GM18951 (cell line): ENCODE measurements around the gene NDFIP1.

Experiments
- POLR2A ChIP-seq: IDR thresholded peaks from 4 replicates; pipeline ENCODE4 v1.6.1; 2011; ENCODE audit warnings: mild to moderate bottlenecking; ENCODE audit not compliant: insufficient read length, insufficient read depth; ENCODE audit errors: extremely low read depth
- in situ Hi-C: fragments of 300-500 bp; cut with MboI; formaldehyde crosslinking; loops from one replicate; pipeline ENCODE4 v1.12.0; 2022; ENCODE audit warnings: low sequenced_read_pairs, mixed read lengths, inconsistent platforms; ENCODE audit not compliant: unreplicated experiment

The NDFIP1 gene

DNA sequence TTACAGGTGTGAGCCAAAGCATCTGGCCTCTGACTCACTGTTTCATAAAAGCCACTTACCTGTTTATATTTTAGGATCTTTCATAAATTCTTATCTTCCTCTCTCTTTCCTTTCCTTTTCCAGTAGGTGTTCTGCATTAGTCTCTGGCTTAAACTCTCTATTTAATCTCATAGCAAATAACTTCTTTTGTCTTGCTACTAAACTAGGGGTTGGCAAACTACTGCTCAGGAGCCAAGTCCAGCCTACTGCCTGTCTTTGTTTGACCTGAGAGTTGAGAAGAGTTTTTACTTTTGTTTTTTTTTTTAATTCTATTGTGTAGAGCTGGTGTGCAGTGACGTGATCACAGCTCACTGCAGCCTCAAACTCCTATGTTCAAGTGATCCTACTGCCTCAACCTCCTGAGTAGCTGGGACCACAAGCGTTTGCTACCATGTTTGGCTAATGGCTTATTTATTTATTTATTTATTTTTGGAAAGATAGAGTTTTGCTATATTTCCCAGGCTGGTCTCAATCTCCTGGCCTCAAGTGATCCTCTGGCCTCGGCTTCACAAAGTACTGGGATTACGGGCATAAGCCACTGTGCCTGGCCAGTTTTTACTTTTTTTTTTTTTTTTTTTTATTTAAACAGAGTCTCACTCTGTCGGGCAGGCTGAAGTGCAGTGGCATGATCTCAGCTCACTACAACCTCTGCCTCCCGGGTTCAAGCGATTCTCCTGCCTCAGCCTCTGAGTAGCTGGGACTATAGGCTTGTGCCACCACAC, 5.4 kb upstream of the NDFIP1 start:
- TF ChIP-seq POLR2A = no peak
- in situ Hi-C loops = no loop called here

GRCh38 chr5:142104491-142104890, 4.1 kb upstream of the NDFIP1 start:
- in situ Hi-C loops = no loop called here

DNA sequence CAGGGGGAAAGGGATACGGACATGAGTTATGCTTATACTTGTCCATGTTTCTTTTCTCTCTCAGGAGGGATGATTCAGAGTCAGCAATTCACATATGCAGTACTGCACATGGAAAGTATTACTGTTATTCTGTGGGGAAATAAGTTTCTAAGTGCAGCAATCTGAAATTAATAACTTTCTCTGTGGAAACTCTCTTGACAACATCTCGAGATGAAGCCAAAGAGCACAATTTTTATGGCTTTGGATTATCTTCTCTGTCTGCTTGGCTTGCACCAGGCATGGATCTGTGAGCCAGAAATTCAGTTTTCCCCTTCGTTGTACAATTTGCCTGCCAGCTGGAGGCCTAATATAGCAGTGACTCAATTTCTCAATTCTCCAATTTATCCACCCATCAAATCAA, 2.5 kb upstream of the NDFIP1 start:
- TF ChIP-seq POLR2A = no peak
- in situ Hi-C loops = no loop called here

More at GRCh38 chr5:142104491-142104890, 4.1 kb upstream of the NDFIP1 start:
- no peak for TF ChIP-seq POLR2A

DNA sequence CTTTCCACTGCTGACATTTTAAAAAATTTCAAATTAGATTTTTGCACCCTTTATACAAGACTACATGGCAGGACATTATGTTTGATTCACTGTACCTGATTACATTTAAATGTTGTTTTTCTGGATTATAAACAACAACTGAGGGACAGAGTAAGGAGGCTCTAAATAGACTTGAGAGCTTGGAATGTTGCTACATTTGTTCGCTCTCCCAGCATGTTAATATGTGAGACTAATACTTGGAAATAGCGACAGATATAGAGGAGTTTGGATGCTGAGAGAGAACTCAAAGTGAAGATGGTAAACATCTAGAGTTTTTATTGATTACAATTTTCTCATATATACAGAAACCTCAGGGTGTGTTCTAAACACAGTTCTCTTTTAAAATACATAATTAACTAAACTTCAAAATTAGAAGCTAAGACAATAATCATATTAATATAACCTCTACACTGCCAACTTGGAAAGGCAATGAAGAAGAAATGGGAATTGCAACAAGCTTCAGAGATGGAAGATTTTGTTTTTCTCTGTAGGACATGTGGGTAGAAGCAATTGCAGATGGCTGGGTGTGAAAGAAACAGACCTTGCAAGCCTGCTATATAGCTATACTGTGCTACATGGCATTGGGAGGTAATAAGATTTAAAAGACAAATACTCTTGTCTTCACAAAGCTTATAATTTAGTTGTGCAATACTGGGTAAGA, 1.4 kb upstream of the NDFIP1 start:
- in situ Hi-C loops = no loop called here
- no peak for TF ChIP-seq POLR2A

DNA sequence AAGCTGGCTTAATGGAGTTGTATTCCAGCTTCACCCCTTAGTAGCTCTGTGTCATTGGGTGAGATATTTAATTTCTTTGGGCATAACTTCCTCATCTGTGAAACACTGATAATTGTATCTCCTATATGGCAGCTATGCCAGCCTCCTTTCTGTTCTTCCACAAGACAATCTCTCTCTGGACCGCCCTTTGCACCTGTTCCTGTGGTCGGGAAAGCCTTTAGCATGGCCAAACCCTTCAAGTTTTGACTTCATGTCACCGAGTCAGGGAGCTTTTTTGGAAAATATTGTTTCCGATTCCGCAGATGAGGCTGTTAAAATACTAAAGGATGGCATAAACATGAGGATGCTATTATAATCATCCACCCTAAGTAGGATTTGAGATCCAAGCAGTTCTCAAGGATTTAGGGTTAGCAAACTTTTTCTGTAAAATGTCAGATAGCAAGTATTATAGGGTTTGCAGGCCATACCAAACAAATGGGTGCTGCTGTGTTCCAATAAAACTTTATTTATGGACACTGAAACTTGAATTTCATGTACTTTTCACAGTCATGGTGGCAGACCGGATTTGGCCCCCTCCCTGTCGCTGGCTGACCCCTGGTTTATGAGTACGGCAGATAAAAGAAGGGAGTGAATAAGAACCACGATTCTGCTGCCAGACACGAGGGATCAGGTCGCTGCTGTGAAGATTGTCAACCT, 695 bp upstream of the NDFIP1 start:
- TF ChIP-seq POLR2A = no peak
- in situ Hi-C loops = no loop called here

- in situ Hi-C loops = no loop called here
- no peak for TF ChIP-seq POLR2A
Observed at GRCh38 chr5:142109331-142110045, 909 bp downstream of the NDFIP1 start.

DNA sequence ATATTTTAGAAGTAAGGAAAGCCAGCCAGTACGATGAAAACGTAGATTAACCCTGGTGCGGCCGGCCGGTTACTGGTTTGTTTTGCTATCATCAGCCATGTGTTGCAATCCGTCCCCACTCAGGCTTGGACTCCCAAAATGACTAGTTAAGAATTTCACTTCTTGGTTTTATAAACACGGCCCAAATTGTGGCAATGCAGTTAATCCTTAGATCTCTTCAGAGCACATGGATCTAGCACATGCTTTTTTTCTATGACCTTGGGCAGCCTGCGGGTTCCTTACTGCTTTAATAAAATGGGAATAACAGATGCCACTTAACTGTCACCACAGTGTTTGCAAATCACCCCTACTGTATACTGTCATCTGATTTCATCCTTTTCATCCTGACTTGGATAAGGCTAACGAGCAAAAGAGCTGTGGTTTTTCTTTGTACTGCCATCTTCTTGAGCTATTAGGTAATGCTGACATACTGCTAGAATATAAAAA, 1.5 kb downstream of the NDFIP1 start:
- no peak for TF ChIP-seq POLR2A
- in situ Hi-C loops = no loop called here

GRCh38 chr5:142110988-142111687, 2.6 kb downstream of the NDFIP1 start:
- no peak for TF ChIP-seq POLR2A
- in situ Hi-C loops = no loop called here

DNA sequence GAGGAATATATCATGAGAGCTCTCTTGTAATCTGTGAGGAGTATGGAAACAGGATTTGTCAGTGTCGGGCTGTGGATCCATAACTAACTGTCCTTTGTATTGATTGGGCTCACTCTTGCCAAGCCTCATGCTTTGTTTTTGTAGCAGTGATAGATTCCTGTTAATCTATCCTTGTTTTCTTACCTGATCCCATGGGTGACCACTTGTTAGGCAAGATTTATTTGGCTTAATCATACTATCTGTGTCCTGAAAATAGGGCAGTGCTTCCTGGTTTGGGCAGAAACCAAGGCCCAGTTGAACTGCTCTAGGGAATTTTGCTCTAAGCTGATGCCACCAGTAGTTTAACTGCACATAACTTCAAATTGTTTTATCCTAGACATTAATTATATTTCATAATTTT, 6.1 kb downstream of the NDFIP1 start:
- TF ChIP-seq POLR2A = no peak
- in situ Hi-C loops = no loop called here

DNA sequence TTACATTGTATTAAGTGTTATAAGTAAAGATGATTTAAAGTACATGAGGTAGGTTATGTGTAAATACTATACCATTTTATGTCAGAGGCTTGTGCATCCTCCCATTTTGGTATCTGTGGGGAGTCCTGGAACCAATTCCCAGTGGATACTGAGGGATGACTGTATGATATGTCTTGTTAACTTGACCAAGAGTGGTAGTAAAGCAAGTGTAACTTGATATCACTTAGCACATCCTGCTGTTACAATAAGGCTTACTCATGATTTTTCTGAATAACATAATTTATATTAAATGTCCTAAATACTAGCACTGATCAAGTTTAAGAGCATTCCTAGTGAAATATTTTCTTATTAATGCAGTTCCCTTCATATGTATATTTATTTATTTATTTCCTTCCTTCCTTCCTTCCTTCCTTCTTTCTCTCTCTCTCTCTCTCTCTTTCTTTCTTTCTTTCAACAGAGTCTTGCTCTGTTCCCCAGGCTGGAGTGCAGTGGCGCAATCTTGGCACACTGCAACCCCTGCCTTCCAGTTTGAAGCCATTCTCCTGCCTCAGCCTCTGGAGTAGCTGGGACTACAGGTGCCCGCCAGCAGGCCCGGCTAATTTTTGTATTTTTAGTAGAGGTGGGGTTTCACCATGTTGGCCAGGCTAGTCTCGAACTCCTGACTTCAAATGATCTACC, 7.5 kb downstream of the NDFIP1 start:
- in situ Hi-C loops = no loop called here
- no peak for TF ChIP-seq POLR2A

DNA sequence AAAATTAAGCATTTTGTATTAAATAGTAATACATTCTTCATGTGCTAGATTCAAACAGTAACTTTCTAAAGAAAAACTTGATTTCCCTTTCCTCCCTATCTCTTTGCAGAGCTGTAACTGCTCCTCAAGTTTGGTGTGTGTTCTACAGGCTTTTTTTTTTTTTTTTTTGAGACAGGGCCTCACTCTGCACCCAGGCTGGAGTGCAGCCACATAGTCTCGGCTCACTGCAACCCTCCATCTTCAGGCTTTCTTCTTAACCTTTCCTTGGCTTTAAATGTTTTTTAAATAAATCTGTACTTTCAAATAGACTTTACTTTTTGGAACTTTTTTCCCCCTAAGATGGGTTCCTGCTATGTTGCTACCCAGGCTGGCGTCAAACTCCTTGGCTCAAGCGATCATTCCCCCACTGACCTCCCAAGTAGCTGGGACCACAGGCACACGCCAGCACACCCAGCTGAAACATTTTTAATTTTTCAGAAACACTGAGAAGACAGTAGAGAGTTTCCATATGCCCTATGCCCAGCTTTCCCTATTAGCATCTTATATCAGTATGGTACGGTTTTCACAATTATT, 9.1 kb downstream of the NDFIP1 start:
- in situ Hi-C loops = no loop called here
- TF ChIP-seq POLR2A = no peak

DNA sequence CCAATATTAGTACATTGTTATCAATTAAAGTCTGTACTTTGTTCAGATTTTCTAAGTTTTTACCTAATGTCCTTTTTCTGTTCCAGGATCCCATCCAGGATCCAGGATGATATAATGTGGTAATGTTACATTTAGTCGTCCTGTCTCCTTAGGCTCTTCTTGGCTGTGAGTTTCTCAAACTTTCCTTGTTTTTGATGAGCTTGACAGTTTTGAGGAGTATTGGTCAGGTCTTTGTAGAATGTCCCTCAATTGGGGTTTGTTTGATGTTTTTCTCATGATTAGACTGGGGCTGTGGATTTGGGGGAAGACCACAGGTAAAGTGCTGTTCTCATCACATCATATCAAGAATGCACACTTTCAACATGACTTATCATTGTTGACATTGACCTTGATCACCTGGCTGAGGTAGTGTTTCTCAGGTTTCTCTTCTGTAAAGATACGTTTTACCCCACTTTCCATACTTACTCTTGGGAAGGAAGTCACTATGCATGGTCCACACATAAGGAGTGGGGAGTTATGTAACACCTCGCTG, 9.6 kb downstream of the NDFIP1 start:
- TF ChIP-seq POLR2A = no peak
- in situ Hi-C loops = no loop called here
